Measurements from ENCODE around the gene SELENBP1. TPM values are rescaled to one million over a fixed set of nuclear protein-coding genes. Genes with fewer than 3 reads are reported as not detected.
"Not testable (repeated sequence)": the region's sequence is repeated elsewhere in the genome, so short reads cannot be mapped to it uniquely, and the experiment has no call there.

The SELENBP1 gene
- total and polyA plus RNA-seq, 10 donors: 17.3 to 114 (median 81.2) TPM

GRCh38 chr1:151393583-151393982 is 21.1 kb upstream of the SELENBP1 start:
- intact Hi-C loops (cut with DNase I; ENCODE audit: low total_unique reads): no loop called here
- Histone ChIP-seq H3K4me3 (no peak overlapping the region), H3K4me1 (peaks cover 0 to 2% (median 1%) of the 10 kb centered on the region in 6 donors), H3K27me3 (replicated peaks in 1 of 7) (no peaks in the 10 kb centered on the region), H3K27ac (no peak overlapping the region), H3K36me3 (no peaks in the 10 kb centered on the region), H3K9me3 (no peaks in the 10 kb centered on the region)
- DNase-seq: no peak
- no peak for TF ChIP-seq POLR2AphosphoS5 (IDR thresholded peaks at IDR 0.05)
- TF ChIP-seq POLR2A (IDR thresholded peaks at IDR 0.05): no peak
- TF ChIP-seq, protein P1, sequence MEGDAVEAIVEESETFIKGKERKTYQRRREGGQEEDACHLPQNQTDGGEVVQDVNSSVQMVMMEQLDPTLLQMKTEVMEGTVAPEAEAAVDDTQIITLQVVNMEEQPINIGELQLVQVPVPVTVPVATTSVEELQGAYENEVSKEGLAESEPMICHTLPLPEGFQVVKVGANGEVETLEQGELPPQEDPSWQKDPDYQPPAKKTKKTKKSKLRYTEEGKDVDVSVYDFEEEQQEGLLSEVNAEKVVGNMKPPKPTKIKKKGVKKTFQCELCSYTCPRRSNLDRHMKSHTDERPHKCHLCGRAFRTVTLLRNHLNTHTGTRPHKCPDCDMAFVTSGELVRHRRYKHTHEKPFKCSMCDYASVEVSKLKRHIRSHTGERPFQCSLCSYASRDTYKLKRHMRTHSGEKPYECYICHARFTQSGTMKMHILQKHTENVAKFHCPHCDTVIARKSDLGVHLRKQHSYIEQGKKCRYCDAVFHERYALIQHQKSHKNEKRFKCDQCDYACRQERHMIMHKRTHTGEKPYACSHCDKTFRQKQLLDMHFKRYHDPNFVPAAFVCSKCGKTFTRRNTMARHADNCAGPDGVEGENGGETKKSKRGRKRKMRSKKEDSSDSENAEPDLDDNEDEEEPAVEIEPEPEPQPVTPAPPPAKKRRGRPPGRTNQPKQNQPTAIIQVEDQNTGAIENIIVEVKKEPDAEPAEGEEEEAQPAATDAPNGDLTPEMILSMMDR (IDR thresholded peaks at IDR 0.05 in 8 of 11, conservative IDR thresholded peaks at IDR 0.05 in 3 of 11): no peak

DNA sequence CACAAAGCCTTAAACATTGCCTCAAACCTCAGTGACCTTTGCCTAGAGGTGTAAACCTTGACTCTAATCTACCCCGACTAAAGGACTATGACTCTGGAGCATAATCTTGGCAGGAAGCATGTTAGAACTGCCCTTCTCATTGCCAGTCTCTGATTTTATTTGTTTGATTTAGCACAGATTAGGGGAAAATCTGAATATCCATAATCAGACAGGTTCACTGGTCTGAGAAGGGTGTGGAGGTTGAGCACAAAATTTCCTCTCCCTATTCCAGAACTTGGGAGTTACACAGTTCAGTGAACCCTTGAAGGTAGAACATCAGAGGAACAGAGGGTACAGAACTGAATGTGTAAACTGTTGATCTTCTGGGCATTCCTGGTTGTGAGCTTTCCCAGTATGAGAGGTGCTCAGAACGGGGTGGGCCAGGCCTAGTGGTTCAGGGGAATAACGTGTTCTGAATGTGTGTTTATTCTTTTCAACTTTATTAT is 18.6 kb upstream of the SELENBP1 start:
- no peak for TF ChIP-seq POLR2A (IDR thresholded peaks at IDR 0.05)
- TF ChIP-seq POLR2AphosphoS5 (IDR thresholded peaks at IDR 0.05): no peak
- TF ChIP-seq, protein P1 (IDR thresholded peaks at IDR 0.05 in 8 of 11, conservative IDR thresholded peaks at IDR 0.05 in 3 of 11): no peak
- 81 to 90% (median 85%) methylated on average over 3 of the region's 3 CpGs for WGBS, 5 donors
- Histone ChIP-seq H3K4me3 (no peak overlapping the region), H3K27me3 (replicated peaks in 1 of 7) (no peaks in the 10 kb centered on the region), H3K9me3 (no peaks in the 10 kb centered on the region), H3K27ac (no peak overlapping the region), H3K36me3 (no peaks in the 10 kb centered on the region), H3K4me1 (no peaks in the 10 kb centered on the region)
- DNase-seq: no peak
- intact Hi-C loops (cut with DNase I; ENCODE audit: low total_unique reads): no loop called here

GRCh38 chr1:151390221-151391078 is 17.9 kb upstream of the SELENBP1 start:
- H3K36me3 ChIP-seq; DNase-seq; intact Hi-C loops (cut with DNase I; ENCODE audit: low total_unique reads); H3K9me3 ChIP-seq; H3K4me3 ChIP-seq; H3K27ac ChIP-seq; H3K4me1 ChIP-seq; H3K27me3 ChIP-seq (replicated peaks in 1 of 7): not testable (repeated sequence)
- 92 to 97% (median 94%) methylated on average over 21 to 22 of the region's 22 CpGs for WGBS, 5 donors

GRCh38 chr1:151386002-151386401 is 13.5 kb upstream of the SELENBP1 start:
- no peak for DNase-seq
- 75 to 91% (median 86%) methylated on average over 2 of the region's 2 CpGs for WGBS, 5 donors
- H3K36me3 ChIP-seq: no peaks in the 10 kb centered on the region
- H3K4me3 ChIP-seq: no peak overlapping the region
- no peaks in the 10 kb centered on the region for H3K27me3 ChIP-seq (replicated peaks in 1 of 7)
- no peak overlapping the region for H3K27ac ChIP-seq
- no peaks in the 10 kb centered on the region for H3K9me3 ChIP-seq
- intact Hi-C loops (cut with DNase I; ENCODE audit: low total_unique reads): no loop called here
- no peaks in the 10 kb centered on the region for H3K4me1 ChIP-seq
- TF ChIP-seq, protein P1 (IDR thresholded peaks at IDR 0.05 in 8 of 11, conservative IDR thresholded peaks at IDR 0.05 in 3 of 11): no peak
- TF ChIP-seq POLR2AphosphoS5 (IDR thresholded peaks at IDR 0.05): no peak
- TF ChIP-seq POLR2A (IDR thresholded peaks at IDR 0.05): no peak

Measured in spleen (tissue), 11 donors.